GM12864 (cell line): Measurements from ENCODE around the gene APOL1.
"Not testable (repeated sequence)": the region's sequence is repeated elsewhere in the genome, so short reads cannot be mapped to it uniquely, and the experiment has no call there.

ENCODE experiments used
- DNase-seq: peaks from one replicate; pipeline ENCODE4 v3.0.0-alpha.2; 2011; ENCODE audit warnings: low read depth
- H3K4me3 ChIP-seq: 2 replicates; pipeline ENCODE4 v1.5.1; 2011; ENCODE audit warnings: mild to moderate bottlenecking, low read depth, low read length, control low read depth
- TF ChIP-seq, protein P1 (sequence below): IDR thresholded peaks from 2 replicates; pipeline ENCODE4 v1.5.1; 2011; ENCODE audit warnings: low read depth, mild to moderate bottlenecking, moderate library complexity, low read length, control low read depth, inconsistent platforms; ENCODE audit errors: missing control alignments

Gene APOL1

DNA sequence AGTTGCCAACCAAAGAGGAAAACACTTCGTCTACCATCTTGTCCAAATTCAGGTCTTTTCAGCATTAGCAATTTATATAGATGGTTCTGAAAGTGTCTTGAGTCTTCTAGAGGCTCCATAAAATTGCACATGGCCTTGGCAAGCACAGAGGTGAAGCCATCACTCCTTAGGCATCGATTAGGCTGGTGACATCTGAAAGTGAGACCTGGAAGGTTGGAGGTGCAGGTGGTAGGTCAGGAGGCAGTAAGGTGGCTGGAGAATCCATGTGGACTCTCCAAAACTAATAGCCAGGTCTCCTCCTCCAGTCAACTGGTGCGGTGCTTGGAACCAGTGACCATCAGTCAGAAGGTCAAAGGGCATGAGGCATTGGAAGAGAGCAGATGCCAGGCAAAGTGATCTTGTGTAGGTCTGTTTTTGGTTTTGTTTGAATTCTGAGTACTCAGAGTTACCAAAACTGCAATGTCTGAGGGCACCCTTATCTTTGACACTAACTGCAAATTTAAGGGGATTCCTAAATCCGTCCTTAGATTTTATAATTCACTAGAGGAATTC is 7.1 kb upstream of the APOL1 start:
- TF ChIP-seq, protein P1, sequence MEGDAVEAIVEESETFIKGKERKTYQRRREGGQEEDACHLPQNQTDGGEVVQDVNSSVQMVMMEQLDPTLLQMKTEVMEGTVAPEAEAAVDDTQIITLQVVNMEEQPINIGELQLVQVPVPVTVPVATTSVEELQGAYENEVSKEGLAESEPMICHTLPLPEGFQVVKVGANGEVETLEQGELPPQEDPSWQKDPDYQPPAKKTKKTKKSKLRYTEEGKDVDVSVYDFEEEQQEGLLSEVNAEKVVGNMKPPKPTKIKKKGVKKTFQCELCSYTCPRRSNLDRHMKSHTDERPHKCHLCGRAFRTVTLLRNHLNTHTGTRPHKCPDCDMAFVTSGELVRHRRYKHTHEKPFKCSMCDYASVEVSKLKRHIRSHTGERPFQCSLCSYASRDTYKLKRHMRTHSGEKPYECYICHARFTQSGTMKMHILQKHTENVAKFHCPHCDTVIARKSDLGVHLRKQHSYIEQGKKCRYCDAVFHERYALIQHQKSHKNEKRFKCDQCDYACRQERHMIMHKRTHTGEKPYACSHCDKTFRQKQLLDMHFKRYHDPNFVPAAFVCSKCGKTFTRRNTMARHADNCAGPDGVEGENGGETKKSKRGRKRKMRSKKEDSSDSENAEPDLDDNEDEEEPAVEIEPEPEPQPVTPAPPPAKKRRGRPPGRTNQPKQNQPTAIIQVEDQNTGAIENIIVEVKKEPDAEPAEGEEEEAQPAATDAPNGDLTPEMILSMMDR, result no peak
- no peak overlapping the region for H3K4me3 ChIP-seq
- DNase-seq, result no peak

DNA sequence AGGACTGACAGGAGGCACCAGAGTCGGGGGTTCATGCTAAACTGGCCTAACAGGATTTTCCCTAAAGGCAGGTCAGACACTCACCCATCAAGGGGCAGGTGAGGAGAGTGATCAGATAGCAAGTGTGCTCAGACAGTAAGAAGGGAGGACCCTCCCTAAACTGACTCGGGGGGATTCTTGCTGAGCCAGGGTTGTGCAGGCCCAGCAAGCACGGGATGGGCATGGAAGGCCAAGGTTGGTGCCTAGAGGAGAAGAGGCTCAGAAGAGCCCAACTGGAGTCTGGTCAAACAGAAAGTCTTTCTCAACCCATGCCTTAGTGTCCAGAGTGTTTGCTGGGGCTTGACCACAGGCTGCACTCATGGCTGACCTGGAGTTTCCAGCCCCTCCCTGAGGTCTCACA is 6.2 kb upstream of the APOL1 start:
- H3K4me3 ChIP-seq, result no peak overlapping the region
- TF ChIP-seq, protein P1, result no peak
- DNase-seq, result no peak

DNA sequence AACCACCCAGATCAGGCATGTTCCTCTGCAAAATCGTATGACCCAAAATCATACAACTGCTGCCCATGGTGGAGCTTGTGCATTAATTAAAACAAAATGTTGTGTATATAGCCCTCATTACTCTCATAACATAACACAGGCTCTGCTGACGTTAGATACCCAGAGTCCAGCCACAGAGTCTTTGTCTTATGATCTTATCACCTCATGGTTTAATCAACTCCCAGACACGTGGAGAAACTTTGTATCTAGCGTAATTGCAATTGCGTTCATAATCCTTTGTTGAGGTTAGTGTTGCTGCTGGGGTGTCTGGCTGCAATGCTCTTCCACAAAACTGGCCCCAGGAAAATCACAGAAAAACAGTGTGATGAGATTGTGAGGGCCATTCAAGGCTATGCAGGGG is 5.0 kb upstream of the APOL1 start:
- TF ChIP-seq, protein P1, result no peak
- no peak overlapping the region for H3K4me3 ChIP-seq
- DNase-seq, result no peak

DNA sequence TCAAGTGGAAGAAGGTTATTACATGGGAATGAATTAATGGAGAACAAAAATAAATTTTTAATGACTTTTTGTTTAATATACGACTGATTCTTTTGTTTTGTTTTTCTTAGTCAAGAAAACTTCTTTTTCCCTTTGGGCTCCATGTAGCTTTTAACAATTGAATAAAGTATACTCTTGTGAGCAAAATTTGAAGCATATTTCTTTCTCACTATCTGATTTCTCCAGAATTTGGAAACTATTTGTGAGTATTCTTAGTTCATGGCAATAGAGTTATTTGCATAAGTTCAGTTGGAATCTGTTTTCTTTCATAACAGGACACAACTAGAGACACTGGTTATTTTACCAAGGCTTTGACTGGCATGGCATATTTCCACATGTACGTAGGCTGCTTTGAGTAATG is 3.8 kb upstream of the APOL1 start:
- DNase-seq, result no peak
- TF ChIP-seq, protein P1, result no peak
- no peak overlapping the region for H3K4me3 ChIP-seq

DNA sequence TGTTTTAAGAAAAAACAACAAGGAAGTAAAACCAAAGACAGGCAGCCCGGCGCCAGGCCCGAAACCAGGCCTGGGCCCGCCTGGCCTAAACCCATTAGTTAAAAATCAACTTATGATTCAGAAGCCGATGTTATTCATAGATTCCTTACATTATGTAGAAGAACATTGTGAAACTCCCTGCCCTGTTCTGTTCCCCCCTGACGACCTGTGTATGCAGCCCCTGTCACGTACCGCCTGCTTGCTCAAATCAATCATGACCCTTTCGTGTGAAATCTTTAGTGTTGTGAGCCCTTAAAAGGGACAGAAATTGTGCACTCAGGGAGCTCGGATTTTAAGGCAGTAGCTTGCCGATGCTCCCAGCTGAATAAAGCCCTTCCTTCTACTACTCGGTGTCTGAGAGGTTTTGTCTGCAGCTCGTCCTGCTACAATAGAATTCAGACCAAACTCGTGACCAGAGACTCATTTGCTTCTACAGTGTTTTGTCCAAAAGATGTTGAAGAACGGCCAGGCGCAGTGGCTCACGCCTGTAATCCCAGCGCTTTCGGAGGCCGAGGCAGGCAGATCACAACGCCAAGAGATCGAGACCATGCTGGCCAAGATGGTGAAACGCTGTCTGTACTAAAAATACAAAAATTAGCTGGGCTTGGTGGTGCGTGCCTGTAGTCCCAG is 2.5 kb upstream of the APOL1 start:
- not testable (repeated sequence) for H3K4me3 ChIP-seq
- peak; percentile 55 for DNase-seq

DNA sequence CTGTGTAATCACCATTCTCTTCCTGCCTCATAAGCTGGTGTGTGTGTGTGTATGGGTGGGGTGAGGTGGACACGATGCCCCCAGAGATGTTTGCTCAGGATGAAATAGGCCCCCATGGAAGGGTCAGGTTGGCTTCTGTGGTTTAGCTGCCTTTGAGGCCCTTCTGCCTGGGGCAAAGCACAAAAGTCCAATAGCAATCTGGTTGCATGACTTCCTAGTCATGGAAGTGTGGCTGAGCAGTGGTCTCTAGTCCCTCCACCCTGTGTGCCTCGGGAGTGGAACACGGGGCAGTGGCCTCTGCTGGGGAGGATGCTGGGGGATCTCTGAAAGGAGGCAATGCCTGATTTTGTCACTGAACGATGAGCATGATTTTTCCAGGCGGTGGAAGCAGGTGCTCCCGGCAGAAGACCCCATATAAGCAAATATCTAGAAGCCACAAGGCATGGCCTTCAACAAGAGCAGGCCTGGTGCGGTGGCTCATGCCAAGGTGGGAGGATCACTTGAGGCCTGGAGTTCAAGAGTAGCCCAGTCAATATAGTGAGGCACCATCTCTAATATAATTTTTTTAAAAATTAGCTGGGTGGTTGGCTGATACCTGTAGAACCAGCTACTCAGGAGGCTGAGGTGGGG is 839 bp upstream of the APOL1 start:
- not testable (repeated sequence) for DNase-seq, H3K4me3 ChIP-seq

DNA sequence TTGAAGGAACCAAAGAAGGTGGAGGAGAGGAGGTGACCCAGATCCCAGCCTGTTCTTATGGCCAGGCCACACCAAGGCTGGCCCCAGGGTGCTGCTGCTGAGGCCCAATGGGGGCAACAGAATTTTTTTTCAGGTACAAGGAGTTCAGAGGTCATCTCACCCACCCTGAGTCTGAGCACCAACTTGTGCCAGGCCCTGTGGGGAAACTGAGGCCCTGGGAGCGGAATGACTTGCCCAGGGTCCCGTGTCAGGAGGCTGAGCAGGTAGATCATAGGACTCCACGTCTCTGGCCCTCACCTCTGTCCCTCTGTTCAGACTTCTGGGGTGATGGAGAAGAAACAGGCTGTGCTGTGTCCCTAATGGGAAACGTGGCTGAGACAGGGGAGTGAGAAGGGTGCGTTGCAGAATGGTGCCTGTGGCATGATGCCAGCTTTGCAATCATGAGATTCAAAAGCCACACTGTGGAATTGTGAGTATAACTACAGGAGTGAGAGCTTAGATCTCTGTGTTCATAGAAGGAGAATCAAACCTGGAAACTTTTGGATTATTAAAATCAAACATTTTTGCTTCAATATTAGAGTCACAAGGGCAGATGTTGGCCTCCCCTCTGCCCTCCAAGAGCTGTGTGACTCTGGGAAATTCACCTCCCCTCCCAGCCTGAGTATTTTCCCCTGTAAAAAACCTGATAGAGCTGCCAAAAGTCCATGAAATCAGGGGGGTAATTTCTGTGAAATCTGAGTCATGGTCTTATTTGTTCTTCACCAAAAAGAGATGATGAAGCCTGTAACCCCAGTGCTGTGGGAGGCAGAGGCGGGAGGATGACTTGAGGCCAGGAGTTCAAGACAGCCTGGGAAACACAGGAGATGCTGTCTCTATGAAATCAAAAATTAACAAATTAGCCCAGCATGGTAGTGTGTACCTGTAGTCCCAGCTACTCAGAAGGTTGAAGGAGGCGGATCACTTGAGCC is 874 bp downstream of the APOL1 start:
- TF ChIP-seq, protein P1, result no peak
- no peak for DNase-seq
- H3K4me3 ChIP-seq, result peak overlapping the region; percentile 89

DNA sequence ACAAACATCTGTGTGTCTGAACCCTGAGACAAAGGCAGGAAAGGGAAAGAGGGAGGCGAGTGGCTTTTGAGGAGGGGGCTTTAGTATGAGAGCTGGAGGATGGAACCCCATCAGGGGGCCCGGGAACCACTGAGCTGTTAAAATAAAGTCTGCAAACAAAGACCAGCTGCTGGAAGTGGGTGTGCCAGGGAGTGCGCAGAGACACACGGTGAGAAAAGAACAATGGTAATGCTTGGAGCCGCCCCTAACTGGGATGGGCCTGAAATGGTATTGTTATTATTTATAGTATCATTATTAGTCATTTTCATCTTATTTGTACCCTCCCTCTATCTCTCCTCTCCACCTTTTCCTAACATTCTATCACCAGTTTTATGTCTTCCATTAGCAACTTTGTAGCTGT is 2.6 kb downstream of the APOL1 start:
- DNase-seq, H3K4me3 ChIP-seq: not testable (repeated sequence)
